Measurements from ENCODE around the gene RGL1.
"Not testable (repeated sequence)": the region's sequence is repeated elsewhere in the genome, so short reads cannot be mapped to it uniquely, and the experiment has no call there.

Gene RGL1

DNA sequence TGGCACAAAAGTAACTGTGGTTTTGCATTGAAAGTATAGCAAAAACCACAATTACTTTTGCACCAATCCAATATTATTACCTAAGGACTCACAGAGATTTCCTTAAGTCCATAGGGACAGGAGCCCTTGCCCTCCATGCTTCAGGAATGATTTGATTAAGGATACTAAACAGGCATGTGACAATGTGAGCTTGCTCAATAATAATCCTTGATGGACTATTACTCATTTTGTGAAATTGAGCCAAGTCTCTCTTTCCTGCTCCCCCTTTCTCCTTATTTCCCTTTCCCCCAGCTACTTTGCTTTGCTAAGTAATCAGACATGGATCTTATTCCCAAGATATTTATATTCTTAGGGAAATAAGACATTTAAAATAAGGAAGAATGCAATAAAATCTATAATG is 21.6 kb upstream of the RGL1 start:
- no peak for DNase-seq (ENCODE audit: low read depth, low spot score)
- POLR2A ChIA-PET = no interaction called here
- CTCF ChIA-PET = interaction anchor here (0.6 to 1.2 kb wide), 2 partner anchors 41 to 129 kb away, joined by 3 read pairs; no protein-coding TSS in a partner anchor
- H3K4me3 ChIP-seq (ENCODE audit: low read depth, low read length) = no peak overlapping the region
- TF ChIP-seq, protein P1, sequence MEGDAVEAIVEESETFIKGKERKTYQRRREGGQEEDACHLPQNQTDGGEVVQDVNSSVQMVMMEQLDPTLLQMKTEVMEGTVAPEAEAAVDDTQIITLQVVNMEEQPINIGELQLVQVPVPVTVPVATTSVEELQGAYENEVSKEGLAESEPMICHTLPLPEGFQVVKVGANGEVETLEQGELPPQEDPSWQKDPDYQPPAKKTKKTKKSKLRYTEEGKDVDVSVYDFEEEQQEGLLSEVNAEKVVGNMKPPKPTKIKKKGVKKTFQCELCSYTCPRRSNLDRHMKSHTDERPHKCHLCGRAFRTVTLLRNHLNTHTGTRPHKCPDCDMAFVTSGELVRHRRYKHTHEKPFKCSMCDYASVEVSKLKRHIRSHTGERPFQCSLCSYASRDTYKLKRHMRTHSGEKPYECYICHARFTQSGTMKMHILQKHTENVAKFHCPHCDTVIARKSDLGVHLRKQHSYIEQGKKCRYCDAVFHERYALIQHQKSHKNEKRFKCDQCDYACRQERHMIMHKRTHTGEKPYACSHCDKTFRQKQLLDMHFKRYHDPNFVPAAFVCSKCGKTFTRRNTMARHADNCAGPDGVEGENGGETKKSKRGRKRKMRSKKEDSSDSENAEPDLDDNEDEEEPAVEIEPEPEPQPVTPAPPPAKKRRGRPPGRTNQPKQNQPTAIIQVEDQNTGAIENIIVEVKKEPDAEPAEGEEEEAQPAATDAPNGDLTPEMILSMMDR (IDR thresholded peaks at IDR 0.05; ENCODE audit: insufficient read depth, low read length, missing control alignments) = no peak

GRCh38 chr1:183783767-183784637 is 20.9 kb upstream of the RGL1 start:
- TF ChIP-seq, protein P1 (IDR thresholded peaks at IDR 0.05; ENCODE audit: insufficient read depth, low read length, missing control alignments) = no peak
- peak; percentile 21 for DNase-seq (ENCODE audit: low read depth, low spot score)
- CTCF ChIA-PET = interaction anchor here (0.6 to 1.2 kb wide), 3 partner anchors 13 to 130 kb away, joined by 3 to 4 read pairs (median 3); no protein-coding TSS in a partner anchor
- POLR2A ChIA-PET = no interaction called here
- no peak overlapping the region for H3K4me3 ChIP-seq (ENCODE audit: low read depth, low read length)

DNA sequence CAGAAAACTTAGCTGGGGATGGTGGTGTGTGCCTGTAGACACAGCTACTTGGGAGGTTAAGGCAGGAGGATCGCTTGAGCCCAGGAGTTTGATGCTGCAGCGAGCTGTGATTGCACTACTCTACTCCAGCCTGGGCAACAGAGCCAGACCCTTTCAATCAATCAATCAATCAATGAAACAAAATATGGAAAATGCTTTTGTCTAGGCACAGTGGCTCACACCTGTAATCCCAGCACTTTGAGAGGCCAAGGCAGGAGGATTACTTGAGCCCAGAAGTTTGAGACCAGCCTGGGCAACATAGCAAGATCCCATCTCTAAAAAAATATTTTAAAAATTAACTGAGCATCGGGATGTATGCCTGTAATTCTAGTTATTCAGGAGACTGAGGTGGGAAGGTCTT is 19.0 kb upstream of the RGL1 start:
- POLR2A ChIA-PET; H3K4me3 ChIP-seq (ENCODE audit: low read depth, low read length); DNase-seq (ENCODE audit: low read depth, low spot score); CTCF ChIA-PET: not testable (repeated sequence)

GRCh38 chr1:183787704-183788103 is 17.2 kb upstream of the RGL1 start:
- TF ChIP-seq, protein P1 (IDR thresholded peaks at IDR 0.05; ENCODE audit: insufficient read depth, low read length, missing control alignments) = no peak
- CTCF ChIA-PET = interaction anchor here (1.3 kb wide), 1 partner anchor 103 kb away, joined by 3 read pairs; no protein-coding TSS in a partner anchor
- POLR2A ChIA-PET = interaction anchor here (0.7 kb wide), 1 partner anchor 29 kb away, joined by 3 read pairs; no protein-coding TSS in a partner anchor
- H3K4me3 ChIP-seq (ENCODE audit: low read depth, low read length) = no peak overlapping the region
- DNase-seq (ENCODE audit: low read depth, low spot score) = no peak

GRCh38 chr1:183791319-183791718 is 13.6 kb upstream of the RGL1 start:
- TF ChIP-seq, protein P1 (IDR thresholded peaks at IDR 0.05; ENCODE audit: insufficient read depth, low read length, missing control alignments) = no peak
- POLR2A ChIA-PET = no interaction called here
- no peak for DNase-seq (ENCODE audit: low read depth, low spot score)
- no peak overlapping the region for H3K4me3 ChIP-seq (ENCODE audit: low read depth, low read length)
- CTCF ChIA-PET = no interaction called here

DNA sequence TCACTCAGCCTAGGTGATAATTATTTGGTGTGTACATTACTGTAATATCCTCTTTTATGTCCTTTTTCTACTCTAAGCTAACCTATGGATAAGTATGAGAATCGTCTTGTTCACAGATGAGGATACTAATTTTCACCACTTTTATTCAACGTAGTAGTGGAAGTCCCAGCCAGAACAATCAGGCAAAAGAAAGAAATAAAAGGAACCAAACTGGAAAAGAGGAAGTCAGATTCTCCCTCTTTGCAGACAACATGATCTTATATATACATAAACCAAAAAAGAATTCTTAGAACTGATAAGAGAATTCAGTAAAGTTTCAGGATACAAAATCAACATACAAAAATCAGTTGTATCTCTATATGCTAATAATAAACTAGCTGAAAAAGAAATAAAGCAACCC is 12.6 kb upstream of the RGL1 start:
- no peak overlapping the region for H3K4me3 ChIP-seq (ENCODE audit: low read depth, low read length)
- DNase-seq (ENCODE audit: low read depth, low spot score) = no peak
- CTCF ChIA-PET = interaction anchor here (1.0 kb wide), 1 partner anchor 11 kb away, joined by 3 read pairs; no protein-coding TSS in a partner anchor
- TF ChIP-seq, protein P1 (IDR thresholded peaks at IDR 0.05; ENCODE audit: insufficient read depth, low read length, missing control alignments) = no peak
- POLR2A ChIA-PET = no interaction called here

Measured in AG04449 (cell line).